HG03439 (cell line): ENCODE measurements around the gene KRT17.
"Not testable (repeated sequence)": the region's sequence is repeated elsewhere in the genome, so short reads cannot be mapped to it uniquely, and the experiment has no call there.

Source experiments
- ATAC-seq: cut with Tn5 transposase; IDR thresholded peaks from one replicate; pipeline ENCODE4 v1.9.1; 2021; ENCODE audit warnings: mild to moderate bottlenecking, moderate library complexity; ENCODE audit not compliant: unreplicated experiment

Gene KRT17

GRCh38 chr17:41635121-41636097 is 11.0 kb upstream of the KRT17 start:
- no peak for ATAC-seq

DNA sequence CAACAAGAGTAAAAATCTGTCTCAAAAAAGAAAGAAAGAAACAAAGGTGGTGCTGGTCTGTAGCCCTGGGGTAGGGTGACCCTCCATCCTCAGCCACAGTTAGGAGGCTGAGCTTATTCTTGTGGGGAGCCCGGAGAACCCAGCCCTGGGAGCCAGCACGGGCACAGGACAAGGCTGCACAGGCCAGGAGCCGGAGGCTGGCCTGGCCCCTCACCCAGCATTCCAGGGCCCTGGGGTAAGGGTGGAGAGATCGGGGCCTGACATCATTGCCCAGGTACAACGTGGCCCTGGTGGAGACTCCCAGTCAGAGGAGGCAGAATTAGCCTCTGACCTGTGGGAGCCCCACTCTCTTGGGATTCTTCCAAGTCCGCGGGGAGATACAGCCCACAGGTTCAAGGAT is 10.3 kb upstream of the KRT17 start:
- no peak for ATAC-seq

DNA sequence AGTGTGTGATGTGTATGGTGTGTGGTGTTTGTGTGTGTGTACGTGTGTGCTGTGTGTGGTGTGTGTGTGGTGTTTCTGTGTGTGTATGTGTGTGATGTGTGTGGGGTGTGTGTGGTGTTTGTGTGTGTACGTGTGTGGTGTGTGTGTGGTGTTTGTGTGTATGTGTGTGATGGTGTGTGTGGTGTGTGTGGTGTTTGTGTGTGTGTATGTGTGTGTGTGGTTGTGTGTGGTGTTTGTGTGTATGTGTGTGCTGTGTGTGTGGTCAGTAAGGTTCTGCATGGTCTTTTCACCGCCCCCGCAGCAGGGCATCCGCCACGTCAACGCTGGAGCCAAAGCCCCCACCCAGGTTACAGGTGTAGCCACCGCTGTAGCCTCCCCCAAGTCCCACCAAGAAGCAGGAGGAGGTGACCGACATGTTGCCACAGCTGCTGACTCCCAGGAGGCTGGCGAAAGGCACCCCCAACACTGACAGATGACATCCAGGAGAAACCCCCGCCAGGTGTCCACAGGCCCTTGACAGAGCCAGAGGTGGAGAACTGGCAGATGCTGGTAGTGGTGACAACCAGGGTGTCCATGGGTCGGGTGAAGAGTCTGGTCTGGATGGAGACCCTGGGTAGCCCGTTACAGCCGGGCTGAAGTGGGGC is 9.3 kb upstream of the KRT17 start:
- ATAC-seq: no peak

GRCh38 chr17:41632482-41633105 is 8.2 kb upstream of the KRT17 start:
- ATAC-seq: no peak

GRCh38 chr17:41631898-41632285 is 7.5 kb upstream of the KRT17 start:
- no peak for ATAC-seq

- no peak for ATAC-seq
Observed at GRCh38 chr17:41631025-41631897, 6.9 kb upstream of the KRT17 start.

DNA sequence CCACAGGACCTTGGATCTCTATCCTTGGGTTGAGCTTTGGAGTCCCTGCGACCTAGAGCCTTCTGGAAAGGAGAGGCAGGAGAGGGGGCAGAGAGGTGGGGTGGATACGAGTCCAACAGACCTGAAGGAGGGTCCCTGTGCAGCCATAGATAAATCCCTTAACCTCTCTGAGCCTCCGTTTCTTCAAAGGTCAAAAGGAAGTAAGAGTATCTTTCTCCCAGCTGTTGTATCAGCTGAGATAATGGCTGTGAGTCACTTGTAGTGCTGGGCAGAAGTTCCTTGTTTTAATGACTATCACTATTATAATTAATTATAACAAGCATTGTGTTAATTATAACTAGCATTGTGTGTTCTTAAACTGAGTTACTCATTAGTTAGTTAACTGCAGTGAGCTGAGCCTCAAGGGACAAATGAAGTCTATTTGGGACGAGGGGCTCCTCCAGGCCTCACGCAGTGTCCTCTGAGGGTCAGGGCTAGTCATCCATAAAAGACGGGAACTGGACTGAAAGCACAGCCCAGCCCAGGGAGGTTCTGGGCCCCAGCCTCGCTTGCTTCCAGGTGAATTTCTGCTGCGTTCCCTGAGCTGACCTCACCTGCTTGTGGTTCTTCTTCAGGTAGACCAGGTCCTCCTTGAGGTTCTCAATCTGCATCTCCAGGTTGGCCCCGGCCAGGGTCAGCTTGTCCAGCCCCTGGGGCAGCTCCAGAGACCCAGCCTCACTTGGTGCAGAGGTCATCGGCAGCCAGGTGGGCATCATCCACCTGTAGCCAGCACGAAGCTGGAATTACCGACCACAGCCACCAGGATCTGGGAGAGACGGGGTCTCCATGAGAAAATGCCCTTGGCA is 5.7 kb upstream of the KRT17 start:
- no peak for ATAC-seq

DNA sequence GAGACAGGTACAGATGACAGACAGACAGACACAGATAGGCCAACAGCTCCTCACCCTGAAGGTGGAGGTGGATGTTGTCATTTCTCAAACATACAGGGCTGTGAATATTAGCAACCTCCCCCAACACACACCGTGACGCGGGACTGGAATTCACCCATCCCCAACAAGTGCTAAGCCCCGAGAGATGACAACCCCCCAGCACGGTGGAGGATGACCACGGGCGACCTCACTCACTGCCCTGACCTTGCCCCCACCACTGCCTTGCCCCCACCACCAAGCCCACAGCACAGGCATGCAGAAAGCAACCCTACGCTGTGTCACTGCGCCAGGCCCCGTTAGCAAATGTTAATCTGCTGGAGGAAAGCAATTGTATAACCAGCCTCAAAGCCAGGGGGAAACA is 4.9 kb upstream of the KRT17 start:
- no peak for ATAC-seq

DNA sequence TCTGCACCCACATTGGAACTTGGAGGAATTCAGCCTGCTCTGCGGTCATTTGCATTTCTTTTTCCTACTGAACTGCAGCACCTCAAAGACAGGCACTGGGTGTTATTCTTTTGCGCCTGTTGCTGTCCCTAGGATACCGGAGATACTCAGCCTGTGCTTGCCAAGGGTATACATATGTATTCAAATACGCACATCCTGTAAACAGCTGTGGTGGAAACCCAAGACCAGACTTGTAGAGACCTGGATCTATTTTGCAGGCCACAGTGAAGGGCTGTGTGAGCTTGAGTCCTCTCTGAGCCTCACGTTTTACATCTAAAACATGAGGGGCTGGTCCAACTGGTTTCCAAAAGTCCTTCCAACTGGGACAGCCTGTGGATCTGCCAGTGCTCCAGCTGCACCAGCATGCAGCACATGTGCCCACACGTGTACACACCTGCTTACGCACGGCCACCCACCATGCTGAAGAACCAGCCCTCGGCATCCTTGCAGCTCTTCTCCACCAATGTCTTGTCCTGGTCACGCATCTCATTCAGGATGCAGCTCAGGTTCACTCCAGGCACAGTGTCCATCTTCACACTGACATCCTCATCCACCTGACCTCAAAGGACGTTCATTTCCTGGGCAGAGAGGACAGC is 4.4 kb upstream of the KRT17 start:
- ATAC-seq: not testable (repeated sequence)

DNA sequence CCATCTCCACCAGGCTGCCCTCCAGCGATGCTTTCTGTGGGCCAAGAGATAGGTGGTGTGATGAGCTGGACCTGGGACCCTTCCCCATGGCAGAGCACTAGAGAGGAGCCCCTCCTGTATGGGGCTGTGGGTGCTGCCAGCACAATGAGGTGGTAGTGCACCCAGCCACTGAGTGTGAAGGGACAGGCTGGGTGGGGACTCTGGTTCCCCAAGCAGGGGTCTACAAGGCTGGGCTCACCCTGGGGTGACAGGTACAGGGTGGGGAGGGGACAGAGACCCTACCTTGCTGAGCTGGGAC is 3.6 kb upstream of the KRT17 start:
- ATAC-seq: not testable (repeated sequence)

GRCh38 chr17:41627316-41628072 is 3.1 kb upstream of the KRT17 start:
- ATAC-seq: no peak

DNA sequence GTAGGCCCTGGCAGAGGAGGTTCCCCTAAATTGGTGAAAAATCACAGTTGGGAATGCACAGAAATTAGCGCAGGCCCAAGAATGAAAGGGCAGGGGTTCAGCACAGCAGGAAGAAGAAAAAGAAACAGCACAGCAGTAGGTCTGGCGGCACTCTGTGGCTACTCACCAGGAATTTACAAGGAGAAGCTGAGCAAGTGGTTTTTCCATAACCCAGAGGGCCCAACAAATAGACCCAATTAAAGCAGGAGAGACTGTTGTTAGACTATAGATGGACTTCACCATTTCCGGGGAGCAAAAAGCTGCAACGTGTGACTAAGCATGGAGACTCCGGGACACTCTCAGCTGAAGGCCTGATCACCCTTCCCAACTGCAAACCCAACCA is 2.5 kb upstream of the KRT17 start:
- ATAC-seq: not testable (repeated sequence)

DNA sequence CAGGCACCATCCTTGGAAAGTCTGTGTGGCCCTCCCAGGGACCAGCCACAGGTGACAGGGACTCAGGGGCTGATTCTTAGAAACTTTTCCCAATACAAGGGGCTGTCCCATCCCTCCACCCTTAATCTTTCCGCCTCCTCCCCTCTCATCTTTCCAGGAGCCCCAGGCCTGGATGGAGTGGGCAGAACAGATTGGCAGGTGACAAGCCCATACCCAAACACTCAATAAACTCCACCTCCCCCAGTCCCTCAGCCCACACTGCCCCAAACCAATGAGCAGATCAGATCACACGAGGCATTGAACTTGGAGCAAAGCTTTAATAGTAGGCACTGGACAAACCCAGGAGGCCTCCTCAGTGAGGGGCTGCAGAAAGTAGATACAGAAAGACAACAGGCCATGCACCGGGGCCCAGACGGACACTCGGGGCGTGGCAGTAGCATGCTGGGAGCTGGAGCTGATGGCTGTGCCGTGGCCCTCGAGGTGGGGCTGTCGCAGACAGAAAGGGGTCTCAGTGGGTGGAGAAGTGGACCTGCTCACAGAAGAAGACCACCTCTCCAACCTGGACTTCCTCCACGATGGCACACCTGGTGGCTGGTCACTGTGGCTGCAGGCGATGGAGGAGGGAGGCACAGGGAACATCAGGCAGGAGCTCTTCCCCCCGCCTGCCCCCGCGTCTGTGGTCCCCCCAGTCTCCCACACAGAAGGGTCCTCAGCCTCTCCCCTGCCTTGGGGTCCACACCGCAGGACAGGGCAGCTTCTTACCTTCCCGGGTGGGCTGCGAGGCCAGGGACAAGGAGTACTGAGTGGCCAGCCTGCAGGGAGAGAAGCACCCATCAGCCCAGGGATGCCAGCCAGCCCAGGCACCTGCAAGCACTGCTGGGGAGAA is 1.9 kb upstream of the KRT17 start:
- ATAC-seq: not testable (repeated sequence)

- no peak for ATAC-seq
Observed at GRCh38 chr17:41625602-41626001, 1.2 kb upstream of the KRT17 start.

- not testable (repeated sequence) for ATAC-seq
Observed at GRCh38 chr17:41623184-41623861, 1.1 kb downstream of the KRT17 start.

DNA sequence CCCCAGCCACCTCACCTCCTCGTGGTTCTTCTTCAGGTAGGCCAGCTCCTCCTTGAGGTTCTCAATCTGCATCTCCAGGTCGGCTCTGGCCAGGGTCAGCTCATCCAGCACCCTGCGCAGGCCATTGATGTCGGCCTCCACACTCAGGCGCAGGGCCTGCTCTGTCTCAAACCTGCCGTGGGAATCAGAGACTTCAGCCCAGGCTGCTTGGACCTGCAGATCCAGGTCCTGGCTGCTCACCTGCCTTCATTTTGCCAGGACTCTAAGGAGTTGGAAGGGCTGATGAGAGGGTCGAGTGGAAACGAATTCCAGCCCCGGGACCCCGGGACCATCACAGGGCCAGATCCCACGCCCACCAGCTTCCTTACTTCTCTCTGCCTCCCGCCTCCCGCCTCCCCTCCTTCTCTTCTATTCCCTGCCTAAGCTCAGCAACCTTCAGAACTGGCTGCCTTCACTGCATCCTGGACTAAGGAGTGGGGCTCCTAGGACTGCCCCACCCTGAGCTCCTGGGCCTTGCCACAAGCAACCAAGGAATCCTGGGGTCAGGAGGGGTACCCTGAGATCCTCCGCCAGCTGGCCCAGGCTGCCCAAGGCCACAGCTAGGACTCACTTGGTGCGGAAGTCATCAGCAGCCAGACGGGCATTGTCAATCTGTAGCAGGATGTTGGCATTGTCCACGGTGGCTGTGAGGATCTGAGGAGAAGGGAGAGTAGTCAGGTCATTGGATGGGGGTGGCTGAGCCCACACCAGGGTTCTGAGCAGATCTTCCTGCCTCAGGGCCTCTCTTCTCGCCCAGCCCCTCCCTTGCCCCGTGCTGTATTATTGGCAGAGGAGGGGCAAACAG is 1.8 kb downstream of the KRT17 start:
- ATAC-seq: not testable (repeated sequence)
